GM12878 (cell line): ENCODE results near the gene TMEM37. TPM values are rescaled to one million over a fixed set of nuclear protein-coding genes. Genes with fewer than 3 reads are reported as not detected.

Experiments used
- ATAC-seq: fragments of 200-7000 bp; cut with Tn5 transposase; 3 replicates; pipeline ENCODE4 v1.9.1; 2020; ENCODE audit warnings: mild to moderate bottlenecking, moderate library complexity
- BruUV-seq: library from RNA; stranded (reverse); fragments of 400-500 nt; replicated peaks from 2 replicates; lab custom pipeline; 2021; lab: Mats Ljungman, UMichigan
- CTCF ChIA-PET: fragments of 300-600 bp; sonication (Branson Sonifier 250); formaldehyde crosslinking; extraction: SDS; loops from one replicate; lab custom pipeline; 2021; ENCODE audit warnings: inconsistent platforms; lab: Yijun Ruan, JAX
- POLR2A ChIA-PET: fragments of 350-600 bp; formaldehyde crosslinking; extraction: SDS; loops from one replicate; lab custom pipeline; 2021; ENCODE audit warnings: inconsistent platforms; lab: Charles Lee
- RAD21 ChIA-PET: fragments of 300-600 bp; sonication (Branson Sonifier 250); formaldehyde crosslinking; loops from one replicate; lab custom pipeline; 2023; ENCODE audit warnings: antibody characterized with exemption; ENCODE audit not compliant: unreplicated experiment; lab: Charles Lee
- SMC1A ChIA-PET: fragments of 300-600 bp; sonication (Branson Sonifier 250); formaldehyde crosslinking; loops from one replicate; lab custom pipeline; 2023; ENCODE audit not compliant: unreplicated experiment, uncharacterized antibody; lab: Charles Lee
- DNase-seq: peaks from one replicate; pipeline ENCODE4 v3.0.0-alpha.2; 2011; ENCODE audit warnings: low read depth, low spot score
- FAIRE-seq: peaks from 3 replicates; lab custom pipeline; 2011; peaks lifted over from hg19 to GRCh38; lab: Jason Lieb, UNC
- H2AFZ ChIP-seq: 2 replicates; pipeline ENCODE4 v1.6.0; 2011; ENCODE audit warnings: low read depth, low read length, control low read depth; ENCODE audit not compliant: control insufficient read depth
- H3K27ac ChIP-seq: 2 replicates; pipeline ENCODE4 v1.5.1; 2011; ENCODE audit warnings: control low read depth; ENCODE audit not compliant: control insufficient read depth, insufficient read depth
- H3K27me3 ChIP-seq, 2 experiments: replicated peaks in 1 of 2; 2 replicates each; pipeline versions ENCODE4 v1.6.0 to v1.6.1; 2011; ENCODE audit warnings: low read length in 1 of 2; ENCODE audit not compliant: control insufficient read depth in 2 of 2, insufficient read depth in 2 of 2
- H3K36me3 ChIP-seq, 2 experiments: 2 replicates each; pipeline ENCODE4 v1.5.1; 2011; ENCODE audit warnings: low read length in 1 of 2; ENCODE audit not compliant: control insufficient read depth in 2 of 2, insufficient read depth in 2 of 2
- H3K4me1 ChIP-seq: 2 replicates; pipeline ENCODE4 v1.6.1; 2011; ENCODE audit warnings: mild to moderate bottlenecking, low read length, moderate library complexity, mixed read lengths; ENCODE audit not compliant: control insufficient read depth, insufficient read depth
- H3K4me2 ChIP-seq: 2 replicates; pipeline ENCODE4 v1.6.0; 2011; ENCODE audit warnings: control low read depth; ENCODE audit not compliant: control insufficient read depth, insufficient read depth
- H3K4me3 ChIP-seq: fragments of 200-600 bp; sonication (generic); 2 replicates; pipeline ENCODE4 v1.5.1; 2016
- H3K79me2 ChIP-seq: 2 replicates; pipeline ENCODE4 v1.6.0; 2011; ENCODE audit warnings: low read length; ENCODE audit not compliant: control insufficient read depth, insufficient read depth
- H3K9ac ChIP-seq: 2 replicates; pipeline ENCODE4 v1.8.0; 2011; ENCODE audit warnings: low read length, control low read depth, mixed read lengths; ENCODE audit not compliant: control insufficient read depth, insufficient read depth
- H3K9me3 ChIP-seq: replicated peaks from 3 replicates; pipeline ENCODE4 v1.5.1; 2011; ENCODE audit warnings: mild to moderate bottlenecking, low read length; ENCODE audit not compliant: control insufficient read depth, insufficient read depth
- H4K20me1 ChIP-seq: 2 replicates; pipeline ENCODE4 v1.6.0; 2011; ENCODE audit not compliant: control insufficient read depth, insufficient read depth
- BMI1 ChIP-seq: fragments of 450-650 bp; IDR thresholded peaks from 2 replicates; pipeline ENCODE4 v1.6.1; 2016; ENCODE audit warnings: mild to moderate bottlenecking, moderate library complexity, borderline replicate concordance
- CBFB ChIP-seq: IDR thresholded peaks from 2 replicates; pipeline ENCODE4 v1.6.1; 2016; ENCODE audit warnings: antibody characterized with exemption, low read depth
- CEBPB ChIP-seq, 2 experiments: fragments of 150-350 bp in 1 of 2; IDR thresholded peaks; 2 replicates each; pipeline ENCODE4 v1.6.1; 2012 to 2014; ENCODE audit warnings: low read depth in 2 of 2, low read length in 2 of 2, borderline replicate concordance in 1 of 2, inconsistent platforms in 1 of 2
- E2F4 ChIP-seq: IDR thresholded peaks from 2 replicates; pipeline ENCODE4 v1.6.1; 2012; ENCODE audit warnings: low read depth, low read length, improper control_type of control experiment
- EP300 ChIP-seq, 2 experiments: fragments of 150-350 bp in 1 of 2; IDR thresholded peaks; 2 replicates each; pipeline ENCODE4 v1.6.1; 2011 to 2012; ENCODE audit warnings: low read depth in 2 of 2, low read length in 2 of 2, borderline replicate concordance in 1 of 2, improper control_type of control experiment in 1 of 2, inconsistent platforms in 1 of 2; ENCODE audit not compliant: control insufficient read depth in 1 of 2
- HDAC6 ChIP-seq: fragments of 200-600 bp; sonication (generic); IDR thresholded peaks from one replicate; pipeline ENCODE4 v1.8.0; 2017; ENCODE audit warnings: antibody characterized with exemption; ENCODE audit not compliant: unreplicated experiment
- MXI1 ChIP-seq: fragments of 150-350 bp; IDR thresholded peaks from 2 replicates; pipeline ENCODE4 v1.6.1; 2011; ENCODE audit warnings: low read depth, mild to moderate bottlenecking, inconsistent platforms, low read length, improper control_type of control experiment
- NR2C2 ChIP-seq: IDR thresholded peaks from 2 replicates; pipeline ENCODE4 v1.6.1; 2011; ENCODE audit warnings: borderline replicate concordance, low read depth; ENCODE audit not compliant: control insufficient read depth, insufficient read length
- PAX5 ChIP-seq: IDR thresholded peaks from 2 replicates; pipeline ENCODE4 v1.6.1; 2011; ENCODE audit warnings: low read depth, low read length, borderline replicate concordance
- PML ChIP-seq: IDR thresholded peaks from 2 replicates; pipeline ENCODE4 v1.6.1; 2012; ENCODE audit warnings: low read length, inconsistent platforms
- STAT1 ChIP-seq: fragments of 450-650 bp; conservative IDR thresholded peaks from 2 replicates; pipeline ENCODE4 v1.6.1; 2014; ENCODE audit warnings: antibody characterized with exemption, mild to moderate bottlenecking
- TARDBP ChIP-seq: IDR thresholded peaks from 2 replicates; pipeline ENCODE4 v1.6.1; 2016; ENCODE audit warnings: borderline replicate concordance
- TCF3 ChIP-seq: IDR thresholded peaks from 2 replicates; pipeline ENCODE4 v1.6.1; 2012; ENCODE audit warnings: low read depth, mild to moderate bottlenecking, low read length, borderline replicate concordance; ENCODE audit not compliant: insufficient read depth
- WGBS: methylation state at CpG from one replicate; pipeline ENCODE4 v1.1.6; 2016; ENCODE audit warnings: low lambda C conversion rate; ENCODE audit not compliant: insufficient replicate concordance, insufficient coverage; ENCODE audit errors: missing lambda C conversion rate; 5-methylcytosine and 5-hydroxymethylcytosine counted together
- in situ Hi-C: fragments of 300-500 bp; cut with MboI; formaldehyde crosslinking; loops from 9 replicates; pipeline ENCODE4 v1.14.3; 2018; ENCODE audit warnings: mixed read lengths
- intact Hi-C: fragments of 100-400 bp; cut with micrococcal nuclease; formaldehyde crosslinking; loops from one replicate; pipeline ENCODE4 v1.14.2; 2022; ENCODE audit not compliant: unreplicated experiment
- polyA plus RNA-seq, 11 experiments: library from polyadenylated mRNA; depleted of rRNA in 4 of 11; unstranded in 6 of 11; stranded (reverse) in 5 of 11; fragments of >200 nt; fragmentation: Nextera tagmentation in 4 of 11; fragmentation: Illumina TruSeq in 1 of 11; extraction: Ambion mirVana in 4 of 11; extraction: Trizol in 1 of 11; gene quantifications; 1 replicate in 1 of 11; 2 replicates in 10 of 11; pipeline versions ENCODE4 v1.2.1 to v1.2.3, GENCODE V29; 2011 to 2016; ENCODE audit warnings: inconsistent platforms in 2 of 11, missing spikeins in 2 of 11, low read depth in 1 of 11
- total RNA-seq, 4 experiments: library from RNA; depleted of rRNA in 3 of 4; stranded (reverse); fragments of >200 nt in 3 of 4; fragmentation: Illumina TruSeq in 1 of 4; extraction: Trizol in 1 of 4; gene quantifications; 2 replicates each; pipeline versions ENCODE4 v1.2.1 to v1.2.3, GENCODE V29; 2013 to 2021
- TF ChIP-seq, protein P1 (sequence below): fragments of 450-650 bp; IDR thresholded peaks from 2 replicates; pipeline ENCODE4 v1.6.1; 2016; ENCODE audit warnings: mild to moderate bottlenecking

Gene TMEM37
- total and polyA plus RNA-seq, 10 of the 15 experiments (the other 5 are each of a cell fraction or from before 2014, with no cell fraction given): 0.07 to 0.67 (median 0.24) TPM; not detected in 3

GRCh38 chr2:119408221-119408619, 23.4 kb upstream of the TMEM37 start (continued):
- TF ChIP-seq MXI1 (no peak), CEBPB (IDR thresholded peaks at IDR 0.05; ENCODE audit: borderline replicate concordance in 1 of 2, low read depth in 2 of 2, low read length in 2 of 2) (no peak), PAX5 (no peak), E2F4 (no peak), TCF3 (no peak), STAT1 (no peak), BMI1 (no peak), EP300 (IDR thresholded peaks at IDR 0.05; ENCODE audit: borderline replicate concordance in 1 of 2, control insufficient read depth in 1 of 2, low read depth in 2 of 2, low read length in 2 of 2) (no peak), NR2C2 (no peak)

- no peak overlapping the region for H2AFZ ChIP-seq
- CTCF ChIA-PET: interaction anchor here (0.7 to 10.3 kb wide), 13 partner anchors 10 to 231 kb away, joined by 3 to 187 read pairs (median 3); no protein-coding TSS in a partner anchor
- no TSS peak for BruUV-seq
- 45% methylated on average over 4 of the region's 4 CpGs for WGBS
- no peak overlapping the region for H3K4me3 ChIP-seq
- no peaks in the 10 kb centered on the region for H3K79me2 ChIP-seq
- DNase-seq (no peak), ATAC-seq (no peak), FAIRE-seq (no peak)
- H3K9me3 ChIP-seq: no peaks in the 10 kb centered on the region
- no peaks in the 10 kb centered on the region for H3K36me3 ChIP-seq
- SMC1A ChIA-PET: interaction anchor here (0.7 to 4.6 kb wide), 12 partner anchors 9 to 255 kb away, joined by 3 to 62 read pairs (median 3); no protein-coding TSS in a partner anchor
- RAD21 ChIA-PET: interaction anchor here (1.0 to 7.3 kb wide), 5 partner anchors 11 to 231 kb away, joined by 3 to 75 read pairs (median 5); no protein-coding TSS in a partner anchor
- intact Hi-C loops: loop anchor here (2.0 to 5.0 kb wide), 2 partner anchors 233 to 251 kb away; no protein-coding TSS in a partner anchor
- H3K9ac ChIP-seq: no peak overlapping the region
- POLR2A ChIA-PET: interaction anchor here (1.1 kb wide), 1 partner anchor 22 kb away, joined by 3 read pairs; no protein-coding TSS in a partner anchor
- TF ChIP-seq CBFB: no peak
- TF ChIP-seq PML: no peak
- TF ChIP-seq HDAC6: no peak
- TF ChIP-seq TARDBP: no peak
- TF ChIP-seq, protein P1, sequence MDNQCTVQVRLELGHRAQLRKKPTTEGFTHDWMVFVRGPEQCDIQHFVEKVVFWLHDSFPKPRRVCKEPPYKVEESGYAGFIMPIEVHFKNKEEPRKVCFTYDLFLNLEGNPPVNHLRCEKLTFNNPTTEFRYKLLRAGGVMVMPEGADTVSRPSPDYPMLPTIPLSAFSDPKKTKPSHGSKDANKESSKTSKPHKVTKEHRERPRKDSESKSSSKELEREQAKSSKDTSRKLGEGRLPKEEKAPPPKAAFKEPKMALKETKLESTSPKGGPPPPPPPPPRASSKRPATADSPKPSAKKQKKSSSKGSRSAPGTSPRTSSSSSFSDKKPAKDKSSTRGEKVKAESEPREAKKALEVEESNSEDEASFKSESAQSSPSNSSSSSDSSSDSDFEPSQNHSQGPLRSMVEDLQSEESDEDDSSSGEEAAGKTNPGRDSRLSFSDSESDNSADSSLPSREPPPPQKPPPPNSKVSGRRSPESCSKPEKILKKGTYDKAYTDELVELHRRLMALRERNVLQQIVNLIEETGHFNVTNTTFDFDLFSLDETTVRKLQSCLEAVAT: no peak
- TF ChIP-seq, all 136 proteins: peak for 0
- H3K27me3 ChIP-seq: no peaks in the 10 kb centered on the region
- no peaks in the 10 kb centered on the region for H4K20me1 ChIP-seq
- in situ Hi-C loops: no loop called here
- H3K4me2 ChIP-seq: no peak overlapping the region
- H3K4me1 ChIP-seq: no peaks in the 10 kb centered on the region
- no peak overlapping the region for H3K27ac ChIP-seq
Measured at GRCh38 chr2:119409506-119409905, 22.1 kb upstream of the TMEM37 start.
